Dedifferentiated amniotic fluid mesenchymal stem cell (primary cell): ENCODE measurements around the gene PNLIPRP3.

ENCODE experiments used
- DNase-seq: peaks from one replicate; pipeline ENCODE4 v3.0.0-alpha.2; 2016; ENCODE audit errors: extremely low spot score

PNLIPRP3 gene

DNA sequence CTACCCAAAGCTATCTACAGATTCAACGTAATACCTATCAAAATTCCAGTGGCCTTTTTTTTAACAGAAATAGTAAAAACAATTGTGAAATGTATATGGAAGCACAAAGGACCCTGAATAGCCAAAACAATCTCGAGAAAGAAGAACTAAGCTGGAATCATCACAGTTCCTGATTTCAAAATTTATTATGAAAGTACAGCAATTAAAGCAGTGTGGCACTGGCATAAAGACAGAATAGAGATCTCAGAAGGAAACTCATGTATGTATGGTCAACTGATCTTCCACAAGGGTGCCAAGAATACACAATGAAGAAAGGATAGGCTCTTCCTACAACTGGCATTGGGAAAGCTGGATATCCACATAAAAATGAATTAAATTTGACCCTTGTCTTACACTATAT lies 23.2 kb downstream of the PNLIPRP3 start:
- DNase-seq: no peak

DNA sequence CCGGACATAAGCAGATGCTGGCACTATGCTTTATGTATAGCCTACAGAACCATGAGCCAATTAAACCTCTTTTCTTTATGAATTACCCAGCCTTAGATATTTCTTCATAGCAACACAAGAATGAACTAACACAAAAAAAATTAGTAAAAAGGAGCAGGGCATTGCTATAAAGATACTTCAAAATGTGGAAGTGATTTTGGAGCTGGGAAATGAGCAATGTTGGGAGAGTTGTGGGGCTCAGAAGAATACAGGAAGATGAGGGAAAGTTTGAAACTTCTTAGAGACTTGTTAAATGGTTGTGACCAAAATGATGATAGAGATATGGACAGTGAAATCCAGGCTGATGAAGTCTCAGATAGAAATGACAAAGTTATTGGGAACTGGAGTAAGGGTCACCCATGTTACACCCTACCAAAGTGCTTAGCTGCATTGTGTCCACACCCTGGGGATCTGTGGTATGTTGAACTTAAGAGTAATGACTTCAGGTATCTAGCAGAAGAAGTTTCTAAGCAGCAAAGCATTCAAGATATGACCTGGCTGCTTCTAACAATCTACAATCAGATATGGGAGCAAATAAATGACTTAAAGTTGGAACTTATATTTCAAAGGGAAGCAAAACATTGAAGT lies 24.2 kb downstream of the PNLIPRP3 start:
- DNase-seq: no peak

DNA sequence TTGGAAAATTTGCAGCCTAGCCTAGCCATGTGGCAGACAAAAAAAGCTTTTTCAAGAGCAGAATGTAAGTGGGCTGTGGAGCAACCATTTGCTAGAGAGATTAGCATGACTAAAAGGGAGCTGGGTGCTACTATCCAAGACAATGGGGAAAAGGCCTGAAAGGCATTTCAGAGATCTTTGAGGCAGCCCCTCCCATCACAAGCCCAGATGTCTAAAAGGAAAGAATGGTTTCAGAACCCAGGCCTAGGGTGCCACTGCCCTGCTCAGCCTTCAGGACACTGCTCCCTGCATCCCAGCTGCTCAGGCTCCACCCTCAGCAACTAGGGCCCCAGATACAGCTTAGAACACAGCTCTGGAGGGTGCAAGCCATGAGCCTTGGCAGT lies 24.7 kb downstream of the PNLIPRP3 start:
- DNase-seq: no peak

DNA sequence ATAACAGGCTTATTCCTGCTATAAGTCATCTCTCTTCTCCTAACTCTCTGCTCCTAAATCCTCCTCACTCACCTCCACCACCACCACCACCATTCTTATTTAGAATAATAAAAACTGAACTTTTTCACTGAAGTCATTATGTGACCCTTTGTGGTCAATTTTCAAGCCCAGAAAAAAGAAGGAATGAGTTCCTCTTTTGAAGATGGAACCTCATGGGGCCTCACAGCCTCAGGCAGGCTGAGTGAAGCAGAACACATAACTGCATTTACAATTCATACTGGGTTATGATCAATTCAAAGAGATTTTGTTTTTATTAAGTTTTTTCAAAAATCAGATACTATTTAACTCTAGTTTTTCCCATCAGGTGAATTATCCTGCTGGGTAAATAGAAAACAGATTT lies 29.8 kb downstream of the PNLIPRP3 start:
- no peak for DNase-seq

DNA sequence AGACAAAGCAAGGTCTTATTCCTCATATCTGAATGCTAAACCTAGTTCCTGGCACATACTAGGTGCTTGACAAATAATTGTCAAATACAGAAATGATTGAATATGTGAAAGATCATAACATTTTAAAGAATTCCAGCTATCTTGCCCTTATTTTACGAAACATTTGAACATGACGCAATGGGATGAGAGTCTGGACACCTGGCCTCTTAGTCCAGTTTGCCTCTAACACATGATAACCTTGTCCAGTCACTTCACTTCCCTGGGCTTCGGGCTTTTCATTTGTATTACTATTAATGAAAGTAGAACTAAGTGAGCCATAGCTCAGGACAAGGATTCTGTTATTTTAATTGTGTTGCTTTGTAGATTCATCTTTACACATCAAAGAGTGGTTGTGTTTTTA lies 32.6 kb downstream of the PNLIPRP3 start:
- DNase-seq: no peak

DNA sequence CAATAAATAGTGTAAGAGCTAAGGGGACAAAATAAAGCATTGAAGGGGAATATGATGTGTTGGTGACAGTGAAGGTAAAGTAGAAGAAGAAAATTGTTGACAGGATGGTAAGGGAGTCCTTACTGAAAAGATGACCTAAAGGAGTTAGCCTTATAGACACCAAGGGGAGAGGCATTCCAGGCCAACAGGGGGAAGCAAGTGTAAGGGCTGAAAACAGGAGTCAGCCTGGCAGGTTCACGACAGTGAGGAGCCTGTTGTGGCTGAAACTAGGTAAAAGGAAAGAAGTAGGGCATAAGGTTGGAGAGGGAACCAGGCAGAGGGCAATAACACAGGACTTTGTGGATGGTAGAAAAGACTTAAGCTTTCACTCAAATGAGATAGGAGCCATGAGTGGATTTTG lies 34.0 kb downstream of the PNLIPRP3 start:
- DNase-seq: no peak

DNA sequence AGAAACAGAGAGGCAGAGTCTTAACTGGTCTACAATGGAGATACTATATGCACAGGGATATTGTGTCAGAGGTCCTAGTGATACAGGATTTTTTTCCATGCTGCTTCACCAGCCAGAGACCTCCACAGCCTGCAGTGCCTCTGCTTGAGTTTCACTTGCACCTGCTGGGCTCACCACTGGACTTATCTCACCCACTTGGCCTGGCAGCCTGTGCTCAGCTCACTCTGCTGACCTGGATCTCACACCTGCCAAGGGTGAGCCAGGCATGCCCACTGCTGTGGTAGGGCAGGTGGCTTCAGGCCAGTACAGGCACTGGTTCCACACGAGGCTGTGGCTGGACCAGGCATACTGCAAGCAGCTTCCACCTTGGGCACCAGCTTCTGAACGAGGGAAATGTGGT lies 36.6 kb downstream of the PNLIPRP3 start:
- DNase-seq: no peak

DNA sequence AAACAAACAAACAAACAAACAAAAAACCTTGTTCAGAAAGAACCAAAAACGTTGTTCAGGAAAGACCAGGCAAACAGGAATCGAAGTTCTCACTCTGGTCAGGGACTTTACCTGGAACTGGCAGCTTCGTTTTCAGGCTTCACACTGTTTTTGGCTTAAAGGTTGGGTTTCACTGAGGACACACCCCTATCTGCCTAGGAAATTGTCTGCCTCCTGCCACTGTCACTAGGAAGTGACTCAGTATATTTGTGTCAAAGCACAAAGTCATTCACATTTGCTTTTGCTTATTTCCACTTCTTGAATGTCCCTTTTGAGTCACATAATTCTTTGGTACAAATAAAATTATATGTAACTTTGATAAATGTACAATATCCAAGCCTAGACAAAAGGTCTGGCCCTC lies 37.9 kb downstream of the PNLIPRP3 start:
- DNase-seq: no peak

DNA sequence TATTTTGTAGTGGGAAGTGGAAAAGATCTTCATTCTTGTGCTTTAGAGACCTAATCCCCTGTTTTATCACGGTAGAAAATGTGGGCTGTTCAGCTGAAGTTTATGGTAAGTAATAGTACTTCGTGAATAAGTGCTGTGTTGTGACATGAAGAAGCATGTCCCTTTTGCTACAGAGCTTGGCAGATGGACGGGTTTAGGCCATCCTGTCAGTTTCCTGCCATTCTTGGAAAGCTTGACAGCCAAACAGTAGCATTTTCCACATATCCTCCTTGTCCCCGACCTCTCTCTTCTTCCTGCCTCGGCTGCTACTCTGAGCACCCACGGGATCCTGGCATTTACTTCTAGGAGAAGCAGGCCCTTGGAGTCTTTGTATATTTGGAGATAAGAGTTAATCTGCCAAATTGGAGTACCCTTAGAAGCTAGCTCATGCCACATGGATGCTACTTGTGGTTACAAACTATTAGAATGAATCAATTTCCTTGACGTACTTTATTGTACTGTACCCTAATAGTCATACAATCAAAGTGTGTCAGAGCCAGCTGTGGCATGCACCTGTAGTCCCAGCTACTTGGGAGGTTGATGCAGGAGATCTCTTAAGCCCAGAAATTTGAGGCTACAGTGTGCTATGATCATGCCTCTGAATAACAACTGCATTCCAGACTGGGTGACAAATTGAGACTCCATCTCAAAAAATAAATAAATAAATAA lies 39.2 kb downstream of the PNLIPRP3 start:
- no peak for DNase-seq

DNA sequence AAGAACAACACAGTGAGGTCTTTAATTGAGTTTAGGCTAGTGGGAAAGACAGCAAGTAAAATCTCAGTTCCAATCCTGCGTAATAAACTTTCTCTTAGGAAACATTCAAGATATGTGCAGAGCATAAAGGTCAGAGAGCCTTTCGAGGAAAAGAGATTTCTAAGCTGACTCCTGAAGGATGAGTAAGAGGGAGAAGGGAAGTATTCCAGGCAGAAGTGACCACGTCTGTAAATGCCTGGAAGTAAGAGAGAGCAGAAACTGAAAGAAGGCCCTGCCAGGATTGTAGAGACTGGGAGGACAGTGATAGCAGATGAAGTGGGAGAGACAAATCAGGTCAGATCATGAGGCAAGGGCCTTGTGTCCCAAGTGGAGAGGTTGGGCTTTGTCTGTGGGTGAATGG lies 41.8 kb downstream of the PNLIPRP3 start:
- DNase-seq: no peak

DNA sequence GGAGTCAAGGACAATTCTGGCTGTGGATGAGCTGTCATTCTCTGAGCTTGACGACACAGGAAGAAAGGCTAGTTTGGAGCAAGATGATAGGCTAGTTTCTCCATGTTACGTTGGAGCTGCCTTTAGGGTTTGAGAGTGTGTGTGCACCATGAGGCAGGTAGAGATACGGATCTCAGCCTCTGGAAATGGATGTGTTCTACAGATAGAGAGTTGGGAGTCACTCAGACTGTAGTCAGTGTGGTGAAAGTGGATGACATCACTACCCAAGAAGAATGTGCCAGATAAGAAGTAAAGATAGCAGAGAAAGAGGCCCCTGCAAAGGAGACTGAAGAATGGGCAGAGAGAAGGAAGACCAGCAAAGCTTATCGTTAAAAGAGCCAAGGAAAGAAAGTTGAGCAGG lies 42.4 kb downstream of the PNLIPRP3 start:
- no peak for DNase-seq

DNA sequence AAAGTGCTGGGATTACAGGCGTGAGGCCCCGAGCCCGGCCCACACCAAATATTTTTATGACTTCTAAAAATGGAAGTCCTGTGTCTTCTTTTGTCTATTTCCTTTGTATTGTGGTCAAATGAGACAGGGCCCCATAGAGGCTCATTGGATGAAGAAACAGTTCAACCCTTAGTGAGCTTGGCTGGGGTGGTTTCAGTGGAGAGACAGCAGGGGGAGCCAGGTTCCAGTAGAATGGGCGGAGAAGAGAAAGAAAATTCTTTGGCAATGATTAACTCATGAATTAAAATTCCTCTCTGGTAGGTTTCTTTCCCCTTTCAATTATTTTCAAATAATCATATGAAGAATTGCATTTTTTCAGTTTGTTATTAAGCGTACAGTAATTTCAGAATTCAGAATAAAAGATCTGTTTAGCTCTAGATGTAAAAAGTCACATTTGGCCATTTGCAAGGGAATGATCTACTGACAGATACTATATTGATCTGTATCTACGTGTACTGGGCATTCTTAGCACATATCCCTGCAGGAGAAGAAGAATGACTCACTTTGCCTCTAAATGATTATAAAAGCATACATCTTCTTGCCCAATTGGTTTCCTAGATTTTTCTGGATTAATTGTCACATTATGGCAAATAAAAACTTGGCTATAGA lies 43.2 kb downstream of the PNLIPRP3 start:
- no peak for DNase-seq

DNA sequence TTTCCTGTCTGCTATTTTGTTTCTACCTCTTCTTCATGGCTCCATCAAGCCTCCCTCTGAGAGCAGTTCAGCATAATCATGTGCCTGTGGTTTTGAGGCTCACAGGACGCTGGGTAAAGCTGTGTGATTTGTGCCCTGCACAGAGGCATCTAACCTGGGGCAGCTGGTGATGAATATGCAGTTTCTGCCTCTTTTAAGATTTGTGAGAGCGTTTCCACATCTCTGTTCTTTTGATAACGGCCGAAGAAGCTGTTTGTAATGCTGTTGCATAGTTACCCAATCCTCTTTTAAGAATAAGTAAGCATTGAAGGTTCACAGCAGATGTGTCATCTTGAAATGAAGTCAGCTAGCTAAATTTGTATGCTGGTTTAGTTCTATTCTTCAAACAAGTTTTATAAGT lies 45.2 kb downstream of the PNLIPRP3 start:
- DNase-seq: no peak

DNA sequence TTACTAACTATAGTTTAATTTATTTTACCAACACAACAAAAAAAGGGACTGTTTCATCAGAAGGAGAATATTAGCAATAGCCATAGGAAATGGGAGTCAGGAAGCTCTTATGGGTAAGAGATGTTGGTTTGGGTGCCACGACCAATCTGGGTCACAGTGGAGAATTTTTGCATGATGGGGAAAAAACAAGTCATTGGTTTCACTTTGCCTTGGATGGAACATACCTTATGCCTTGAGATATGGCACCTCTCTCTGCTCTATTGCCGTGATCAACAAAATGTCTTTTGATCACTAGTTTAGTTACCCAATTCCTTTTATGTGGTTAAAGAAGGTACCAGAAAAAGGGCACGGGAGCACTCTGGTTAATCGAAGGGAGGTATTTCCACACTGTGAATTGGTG lies 48.2 kb downstream of the PNLIPRP3 start:
- no peak for DNase-seq

DNA sequence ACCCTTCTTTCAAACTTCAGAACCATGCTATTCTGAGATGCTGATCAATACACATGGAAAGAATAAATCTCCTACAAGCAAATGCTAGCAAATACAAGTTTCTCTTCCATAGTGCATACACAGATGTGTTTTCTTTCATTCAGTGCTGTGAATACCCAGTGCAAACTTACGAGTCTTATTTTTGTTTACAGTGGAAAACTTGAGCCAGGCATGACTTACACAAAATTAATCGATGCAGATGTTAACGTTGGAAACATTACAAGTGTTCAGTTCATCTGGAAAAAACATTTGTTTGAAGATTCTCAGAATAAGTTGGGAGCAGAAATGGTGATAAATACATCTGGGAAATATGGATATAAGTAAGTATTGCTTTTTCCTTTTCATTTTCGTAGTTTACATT lies 48.8 kb downstream of the PNLIPRP3 start:
- no peak for DNase-seq

DNA sequence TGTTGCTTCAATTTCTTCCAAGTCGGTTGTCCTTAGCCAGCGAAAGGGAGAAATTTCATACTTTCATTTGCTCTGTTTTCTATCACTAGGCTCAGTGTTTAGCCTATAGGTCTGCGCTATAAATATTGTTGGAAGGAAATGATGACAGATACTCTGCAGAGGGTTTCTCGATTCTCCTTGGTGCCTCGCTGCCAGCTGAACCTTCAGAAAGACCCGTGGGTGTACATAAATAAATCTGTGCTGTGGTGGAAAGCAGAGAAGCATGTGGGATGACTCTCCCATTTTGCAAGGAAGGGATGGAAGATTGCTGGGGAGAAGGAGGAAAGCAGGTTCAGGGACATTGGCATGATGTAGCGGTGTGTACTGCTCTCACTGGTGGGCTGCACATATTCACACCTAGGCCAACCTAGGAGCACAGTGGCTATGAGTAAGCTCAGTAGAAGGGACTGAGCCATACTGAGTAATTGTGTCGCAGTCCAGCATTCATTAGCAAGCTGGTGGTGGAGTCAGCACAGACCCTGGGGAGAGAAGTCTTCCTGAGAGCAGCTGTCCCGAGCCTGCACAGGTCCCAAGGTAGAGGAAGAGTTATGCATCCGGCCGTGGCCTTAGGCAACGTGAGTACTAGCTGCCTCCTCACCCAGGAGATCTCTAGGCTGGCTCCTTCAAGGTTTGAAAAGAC lies 50.5 kb downstream of the PNLIPRP3 start:
- no peak for DNase-seq

DNA sequence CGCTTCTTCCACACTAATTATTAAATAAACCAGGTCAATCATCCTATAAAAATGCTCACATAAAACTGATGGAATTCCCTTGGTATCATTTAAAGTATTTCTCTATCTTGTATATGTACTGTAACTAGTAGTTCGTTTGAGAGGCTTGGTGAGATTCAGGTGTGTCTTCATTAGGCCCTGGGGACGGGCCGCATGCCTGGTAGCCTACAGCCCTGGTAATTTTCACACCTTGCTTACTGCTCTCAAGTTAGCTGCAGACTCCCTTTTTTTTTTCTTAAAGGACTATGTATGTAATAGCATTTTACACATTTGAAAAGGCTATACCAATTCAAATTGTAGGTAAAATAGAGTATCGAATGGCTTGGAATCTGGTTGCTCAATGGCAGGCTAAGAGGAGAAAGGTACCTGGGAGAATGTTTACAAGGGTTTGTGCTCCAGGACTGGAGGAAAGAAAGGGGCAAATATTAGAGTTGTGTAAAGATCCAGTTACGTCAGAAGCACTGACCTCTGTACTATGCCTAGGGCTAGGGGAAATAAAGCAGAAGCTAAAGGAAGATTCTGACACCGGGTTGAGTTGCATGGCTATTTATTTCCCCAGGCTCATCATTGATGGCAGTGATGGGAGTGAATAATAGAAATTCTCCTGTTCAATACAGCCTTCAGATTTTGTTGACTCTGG lies 59.3 kb downstream of the PNLIPRP3 start:
- DNase-seq: no peak

DNA sequence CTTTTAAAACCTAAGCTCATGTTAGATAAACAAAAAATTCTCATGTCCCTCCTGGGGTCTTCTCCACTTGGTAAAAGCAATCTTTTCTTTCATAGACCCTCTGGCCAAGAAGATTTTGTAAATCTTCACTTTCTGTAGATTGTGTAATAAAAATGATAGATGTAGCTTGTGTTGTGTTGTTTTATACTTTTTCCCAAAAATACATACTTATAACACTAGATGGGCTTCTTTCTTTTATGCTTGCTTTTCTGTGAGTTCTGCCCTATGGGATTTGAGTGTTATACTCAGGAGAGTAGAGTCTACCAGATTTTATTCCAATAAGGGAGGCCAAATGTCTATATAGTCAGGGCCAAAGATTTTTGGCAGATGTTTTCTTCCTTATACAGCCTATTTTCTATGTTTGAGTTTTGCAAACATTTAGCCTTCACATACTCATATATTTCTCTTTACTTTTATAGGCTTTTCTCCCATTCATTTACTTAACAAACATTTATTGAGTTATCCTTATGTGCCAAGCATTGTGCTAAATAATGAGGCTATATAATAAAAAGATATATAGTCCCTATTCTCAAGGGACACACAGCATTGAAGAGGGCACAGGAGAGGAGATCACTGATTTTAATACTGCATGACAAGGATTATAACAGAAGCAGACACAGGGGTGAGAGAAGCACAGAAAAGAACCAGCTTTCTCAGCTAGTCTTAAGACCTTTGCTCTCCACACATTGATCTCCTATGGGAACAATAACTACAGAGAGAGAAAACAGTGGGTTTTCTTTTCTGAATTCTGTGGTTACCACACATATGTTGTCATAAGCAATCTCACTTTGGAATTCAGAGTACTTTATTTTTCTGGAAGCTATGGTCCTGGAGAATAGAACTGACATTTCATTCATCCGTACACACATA lies 60.1 kb downstream of the PNLIPRP3 start:
- no peak for DNase-seq

DNA sequence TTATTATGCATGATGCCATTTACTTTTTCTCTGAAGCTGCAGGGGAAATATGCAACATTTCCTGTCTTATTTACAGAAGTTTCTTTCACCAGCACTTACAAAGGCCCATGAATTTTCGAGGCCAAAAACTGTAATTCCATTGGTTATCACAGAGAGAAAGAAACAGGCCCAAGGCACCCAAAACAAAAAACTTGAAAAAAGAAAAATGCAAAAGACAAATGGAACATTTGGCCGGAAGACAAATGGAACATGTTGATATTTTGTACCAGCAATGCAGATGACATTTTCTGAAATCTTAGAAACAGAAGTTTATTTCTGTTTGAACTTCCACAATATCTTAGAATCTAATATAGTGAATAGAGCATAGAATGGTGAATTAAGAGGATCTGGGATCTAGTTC lies 61.8 kb downstream of the PNLIPRP3 start:
- no peak for DNase-seq

DNA sequence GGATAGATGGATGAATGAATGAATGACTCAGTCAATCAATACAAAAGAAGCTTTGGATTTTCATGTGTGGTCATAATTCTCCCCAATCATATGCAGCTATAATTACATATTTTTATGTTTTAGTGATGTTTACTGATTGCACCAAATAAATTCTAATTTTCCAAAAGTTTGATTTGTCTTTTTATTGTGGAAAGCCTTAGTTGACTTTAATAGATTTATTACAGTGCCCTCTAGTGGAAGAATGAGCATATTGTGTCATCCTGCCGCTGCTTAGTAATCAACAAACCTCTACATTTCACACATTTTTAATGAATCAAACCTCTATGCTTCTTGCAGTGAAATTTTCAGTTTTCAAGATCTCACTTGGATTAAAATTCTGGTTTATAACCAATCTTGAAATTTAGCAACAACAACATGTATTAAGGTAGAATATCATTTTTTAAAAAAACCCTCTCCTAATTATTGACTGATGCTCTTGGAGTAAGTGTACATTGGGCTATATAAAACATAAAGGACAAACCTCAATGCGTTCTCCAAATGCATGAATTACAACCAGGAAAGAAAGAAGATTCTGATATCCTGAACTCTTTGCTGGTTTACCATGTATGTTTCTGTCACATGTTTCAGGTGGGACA lies 62.5 kb downstream of the PNLIPRP3 start:
- no peak for DNase-seq

DNA sequence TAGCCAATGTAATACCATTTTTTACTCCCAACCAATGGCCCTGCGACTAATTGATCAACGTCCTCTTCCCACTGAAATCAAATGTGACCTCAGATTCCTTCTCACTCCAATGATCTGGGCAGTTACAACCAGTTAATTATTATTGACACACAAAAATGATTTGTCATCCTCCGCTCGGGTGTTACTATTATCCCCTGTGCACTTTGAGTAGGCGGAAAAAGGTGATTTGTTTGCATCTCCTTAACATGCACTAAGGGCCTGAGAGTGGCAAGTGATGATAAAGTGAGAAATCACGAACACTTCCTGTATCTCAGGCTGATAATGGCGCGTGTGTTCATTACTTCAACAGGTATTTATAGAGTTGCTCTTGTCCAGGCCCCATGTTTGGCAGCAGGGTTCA lies 77.1 kb downstream of the PNLIPRP3 start:
- no peak for DNase-seq
